CD4-positive, alpha-beta T cell (primary cell): ENCODE results near the gene MKKS. TPM values are rescaled to one million over a fixed set of nuclear protein-coding genes. Genes with fewer than 3 reads are reported as not detected.
A peak's percentile ranks its signal among the peaks of the same experiment; 100 is the strongest.

Experiments used
- ATAC-seq: fragments of 200-7000 bp; cut with Tn5 transposase; one replicate; pipeline ENCODE4 v1.10.0; 2022; ENCODE audit warnings: mild to moderate bottlenecking; ENCODE audit not compliant: poor library complexity
- CTCF ChIA-PET: fragments of 350-600 bp; sonication (Branson Sonifier 250); formaldehyde crosslinking; loops from one replicate; lab custom pipeline; 2021; ENCODE audit warnings: antibody characterized with exemption, inconsistent platforms; lab: Charles Lee
- POLR2A ChIA-PET: fragments of 350-600 bp; sonication (Branson Sonifier 250); formaldehyde crosslinking; loops from one replicate; lab custom pipeline; 2021; ENCODE audit warnings: antibody characterized with exemption, inconsistent platforms; lab: Charles Lee
- DNase-seq, 14 experiments: peaks; one replicate each; pipeline ENCODE4 v3.0.0-alpha.2; 2013 to 2020; ENCODE audit warnings: mixed read lengths in 2 of 14
- H3K27ac ChIP-seq, 2 donors: one replicate each; pipeline versions ENCODE4 v1.5.1 to v1.7.0; 2013; ENCODE audit warnings: low read length in 2 of 2, low read depth in 1 of 2, mild to moderate bottlenecking in 1 of 2
- H3K27me3 ChIP-seq, 2 experiments: 1 replicate in 1 of 2; 2 replicates in 1 of 2; pipeline versions ENCODE4 v1.6.1 to v1.7.0; 2013; ENCODE audit warnings: low read length in 2 of 2, control low read depth in 1 of 2, mild to moderate bottlenecking in 1 of 2, moderate library complexity in 1 of 2; ENCODE audit not compliant: insufficient read depth in 2 of 2, control insufficient read depth in 1 of 2
- H3K36me3 ChIP-seq: one replicate; pipeline ENCODE4 v1.6.1; 2013; ENCODE audit warnings: low read length, control low read depth; ENCODE audit not compliant: insufficient read depth
- H3K4me1 ChIP-seq: one replicate; pipeline ENCODE4 v1.6.1; 2013; ENCODE audit warnings: low read length, control low read depth; ENCODE audit not compliant: insufficient read depth
- H3K4me3 ChIP-seq: one replicate; pipeline ENCODE4 v1.5.1; 2013; ENCODE audit warnings: mild to moderate bottlenecking, low read length, moderate library complexity
- H3K9me3 ChIP-seq, 2 experiments: 1 replicate in 1 of 2; 2 replicates in 1 of 2; pipeline versions ENCODE4 v1.6.1 to v1.7.0; 2013; ENCODE audit warnings: low read length in 2 of 2, mild to moderate bottlenecking in 2 of 2, control low read depth in 1 of 2, moderate library complexity in 1 of 2; ENCODE audit not compliant: control insufficient read depth in 1 of 2, insufficient read depth in 1 of 2
- H3K27ac Mint-ChIP-seq: one replicate; pipeline ENCODE4 v1.8.0; 2020; ENCODE audit warnings: mixed read lengths
- H3K27me3 Mint-ChIP-seq: one replicate; pipeline ENCODE4 v1.8.0; 2021; ENCODE audit warnings: mixed read lengths
- H3K36me3 Mint-ChIP-seq: one replicate; pipeline ENCODE4 v1.8.0; 2021; ENCODE audit warnings: low read depth, mixed read lengths
- H3K4me1 Mint-ChIP-seq: one replicate; pipeline ENCODE4 v1.8.0; 2021; ENCODE audit warnings: low read depth, mixed read lengths
- H3K4me3 Mint-ChIP-seq: one replicate; pipeline ENCODE4 v1.8.0; 2020; ENCODE audit warnings: mild to moderate bottlenecking, mixed read lengths
- H3K9me3 Mint-ChIP-seq: one replicate; pipeline ENCODE4 v1.8.0; 2020; ENCODE audit warnings: mixed read lengths
- CTCF ChIP-seq: fragments of 200-600 bp; IDR thresholded peaks from one replicate; pipeline ENCODE4 v1.8.0; 2022; ENCODE audit warnings: antibody characterized with exemption, mild to moderate bottlenecking
- intact Hi-C, 2 experiments: fragments of 100-400 bp; cut with DNase I in 1 of 2; cut with micrococcal nuclease in 1 of 2; formaldehyde crosslinking; loops; one replicate each; pipeline versions ENCODE4 v1.15.1 to v1.9.0; 2023 to 2025; cut with DNase I, micrococcal nuclease
- polyA plus RNA-seq, 2 donors: library from polyadenylated mRNA; unstranded; fragments of 120-200 nt; gene quantifications; one replicate each; pipeline ENCODE4 v1.2.1, GENCODE V29; 2013
- total RNA-seq, 174 experiments: library from RNA in 2 of 174; stranded (reverse) in 2 of 174; gene quantifications; one replicate each; pipeline ENCODE4 v1.2.3 and lab custom pipeline; 2021 to 2026

The MKKS gene
- total RNA-seq (under 1 TPM; 0.66 to 0.78 TPM), total RNA-seq (lab: John Stamatoyannopoulos, UW) (3.8 to 29.2 (median 13.5) reads per million in 172 experiments)
- 16.6 TPM for polyA plus RNA-seq (2013, experiment 1 of 2)
- 13.8 TPM for polyA plus RNA-seq (2013, experiment 2 of 2)

- intact Hi-C loops: loop anchor here (1.0 to 10.0 kb wide), 4 partner anchors 13 to 1463 kb away; partner anchors contain the start of gene ANKEF1 (in 2 of the 2)
- TF ChIP-seq CTCF: no peak
- POLR2A ChIA-PET: interaction anchor here (0.5 to 3.4 kb wide), 15 partner anchors 9 to 400 kb away, joined by 3 to 22 read pairs (median 4); partner anchors contain the start of gene ANKEF1
- Mint-ChIP-seq H3K36me3 (peaks cover 21% of the 10 kb centered on the region), H3K4me3 (peak within 1 kb of the TSS; percentile 94), H3K27ac (peak within 1 kb of the TSS; percentile 97), H3K27me3 (no peaks in the 10 kb centered on the region), H3K4me1 (peaks cover 78% of the 10 kb centered on the region), H3K9me3 (no peaks in the 10 kb centered on the region)
- CTCF ChIA-PET: interaction anchor here (1.4 to 1.7 kb wide), 4 partner anchors 9 to 455 kb away, joined by 3 to 6 read pairs (median 4); no protein-coding TSS in a partner anchor
- no peaks in the 10 kb centered on the region for H3K27me3 ChIP-seq
- ATAC-seq (peak; percentile 75), DNase-seq (peak; percentile 72 to 95 (median 82))
- H3K4me3 ChIP-seq: peak within 1 kb of the TSS; percentile 69
- no peaks in the 10 kb centered on the region for H3K36me3 ChIP-seq
- no peaks in the 10 kb centered on the region for H3K9me3 ChIP-seq
- peaks cover 23% of the 10 kb centered on the region for H3K4me1 ChIP-seq
- peak within 1 kb of the TSS; percentile 76 to 87 for H3K27ac ChIP-seq
Observed at GRCh38 chr20:10433623-10434466, at the start of gene MKKS. Gene MKKS (minus strand): TSS chr20:10434222. CDS start chr20:10413514, 20,708 bp downstream.

- CTCF ChIA-PET: no interaction called here
- Mint-ChIP-seq H3K9me3 (no peaks in the 10 kb centered on the region), H3K27me3 (no peaks in the 10 kb centered on the region), H3K4me3 (no peak overlapping the region), H3K27ac (no peak overlapping the region), H3K36me3 (no peaks in the 10 kb centered on the region), H3K4me1 (no peaks in the 10 kb centered on the region)
- no peak for TF ChIP-seq CTCF
- H3K4me3 ChIP-seq: no peak overlapping the region
- DNase-seq (no peak), ATAC-seq (no peak)
- no peaks in the 10 kb centered on the region for H3K27me3 ChIP-seq
- no peaks in the 10 kb centered on the region for H3K36me3 ChIP-seq
- H3K4me1 ChIP-seq: no peaks in the 10 kb centered on the region
- H3K9me3 ChIP-seq: no peaks in the 10 kb centered on the region
- POLR2A ChIA-PET: no interaction called here
- H3K27ac ChIP-seq: no peak overlapping the region
- intact Hi-C loops: no loop called here
Observed at GRCh38 chr20:10483691-10484090, 49.7 kb upstream of the MKKS start.

- H3K4me1 ChIP-seq: no peaks in the 10 kb centered on the region
- H3K4me3 ChIP-seq: no peak overlapping the region
- no peak for ATAC-seq
- ChIA-PET CTCF (no interaction called here), POLR2A (interaction anchor here (1.4 kb wide), 1 partner anchor 28 kb away, joined by 4 read pairs; no protein-coding TSS in a partner anchor)
- H3K36me3 Mint-ChIP-seq: no peaks in the 10 kb centered on the region
- H3K9me3 Mint-ChIP-seq: no peaks in the 10 kb centered on the region
- no peaks in the 10 kb centered on the region for H3K4me1 Mint-ChIP-seq
- no peaks in the 10 kb centered on the region for H3K27me3 ChIP-seq
- H3K27ac Mint-ChIP-seq: no peak overlapping the region
- no peak overlapping the region for H3K27ac ChIP-seq
- H3K9me3 ChIP-seq: no peaks in the 10 kb centered on the region
- no peaks in the 10 kb centered on the region for H3K36me3 ChIP-seq
- no peak for TF ChIP-seq CTCF
- no peak overlapping the region for H3K4me3 Mint-ChIP-seq
- no peaks in the 10 kb centered on the region for H3K27me3 Mint-ChIP-seq
- DNase-seq: no peak
- intact Hi-C loops: no loop called here
Observed at GRCh38 chr20:10481676-10482075, 47.7 kb upstream of the MKKS start.
